GM18907 (cell line): ENCODE results near the gene TUBB2A.
"Not testable (repeated sequence)": the region's sequence is repeated elsewhere in the genome, so short reads cannot be mapped to it uniquely, and the experiment has no call there.

Experiments used
- ATAC-seq: cut with Tn5 transposase; IDR thresholded peaks from one replicate; pipeline ENCODE4 v1.9.1; 2021; ENCODE audit warnings: mild to moderate bottlenecking, moderate library complexity; ENCODE audit not compliant: unreplicated experiment

Gene TUBB2A

DNA sequence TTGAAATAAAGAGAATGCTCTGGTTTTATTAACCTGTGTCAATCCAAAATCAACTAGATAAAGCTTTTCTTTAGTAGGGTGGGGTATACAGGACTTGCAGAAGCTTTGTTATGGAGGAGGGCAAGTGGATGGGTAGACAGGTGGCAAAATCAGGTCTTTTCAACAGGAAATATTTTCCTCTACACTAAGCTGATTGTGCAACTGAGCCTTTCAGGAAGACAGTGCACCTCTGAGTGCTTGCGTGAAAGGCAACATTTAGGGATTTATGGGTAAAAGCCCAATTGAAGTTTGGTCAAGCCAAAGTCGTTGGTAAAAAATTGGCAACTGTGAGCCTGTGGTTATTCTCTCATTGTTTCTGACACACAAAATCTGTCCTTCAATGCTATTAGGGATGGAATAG, 23.8 kb upstream of the TUBB2A start:
- ATAC-seq, result no peak

DNA sequence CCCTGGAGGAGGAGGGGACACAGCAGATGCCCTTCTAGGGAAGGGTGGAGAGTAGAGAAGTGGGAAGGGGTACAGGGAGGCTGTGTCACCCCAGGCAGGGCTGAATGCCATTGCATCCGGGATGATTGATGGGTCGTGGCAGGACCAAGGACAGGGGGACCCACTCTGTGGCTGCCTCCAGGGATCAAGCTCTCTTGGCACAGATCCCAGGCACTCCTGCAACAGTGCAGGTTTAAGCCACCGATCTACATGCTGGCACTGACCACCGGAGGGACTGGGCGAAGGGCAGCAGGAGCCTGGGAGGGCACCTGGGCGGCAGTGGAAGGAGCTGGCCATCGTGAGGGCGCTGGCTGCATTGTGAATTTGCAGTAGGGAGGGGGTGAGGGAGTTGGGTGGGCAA, 22.6 kb upstream of the TUBB2A start:
- not testable (repeated sequence) for ATAC-seq

DNA sequence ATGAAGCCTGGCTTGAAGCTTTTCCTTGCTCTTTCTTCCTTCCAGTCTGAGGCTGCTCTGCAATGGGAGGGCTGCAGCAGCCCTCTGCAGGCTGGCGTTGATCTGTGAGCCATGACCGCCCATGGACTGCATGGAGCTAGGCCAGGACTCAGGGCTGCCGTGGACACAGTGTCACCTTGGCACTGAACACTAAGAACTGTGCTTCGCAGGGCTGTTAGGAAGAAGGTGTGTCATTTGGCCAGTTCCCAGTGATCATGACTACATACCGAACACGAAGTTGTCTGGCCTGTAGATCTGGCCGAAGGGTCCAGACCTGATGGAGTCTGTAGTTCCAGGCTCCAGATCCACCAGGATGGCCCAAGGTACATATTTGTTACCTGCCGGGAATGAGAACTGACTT, 21.3 kb upstream of the TUBB2A start:
- ATAC-seq, result not testable (repeated sequence)

DNA sequence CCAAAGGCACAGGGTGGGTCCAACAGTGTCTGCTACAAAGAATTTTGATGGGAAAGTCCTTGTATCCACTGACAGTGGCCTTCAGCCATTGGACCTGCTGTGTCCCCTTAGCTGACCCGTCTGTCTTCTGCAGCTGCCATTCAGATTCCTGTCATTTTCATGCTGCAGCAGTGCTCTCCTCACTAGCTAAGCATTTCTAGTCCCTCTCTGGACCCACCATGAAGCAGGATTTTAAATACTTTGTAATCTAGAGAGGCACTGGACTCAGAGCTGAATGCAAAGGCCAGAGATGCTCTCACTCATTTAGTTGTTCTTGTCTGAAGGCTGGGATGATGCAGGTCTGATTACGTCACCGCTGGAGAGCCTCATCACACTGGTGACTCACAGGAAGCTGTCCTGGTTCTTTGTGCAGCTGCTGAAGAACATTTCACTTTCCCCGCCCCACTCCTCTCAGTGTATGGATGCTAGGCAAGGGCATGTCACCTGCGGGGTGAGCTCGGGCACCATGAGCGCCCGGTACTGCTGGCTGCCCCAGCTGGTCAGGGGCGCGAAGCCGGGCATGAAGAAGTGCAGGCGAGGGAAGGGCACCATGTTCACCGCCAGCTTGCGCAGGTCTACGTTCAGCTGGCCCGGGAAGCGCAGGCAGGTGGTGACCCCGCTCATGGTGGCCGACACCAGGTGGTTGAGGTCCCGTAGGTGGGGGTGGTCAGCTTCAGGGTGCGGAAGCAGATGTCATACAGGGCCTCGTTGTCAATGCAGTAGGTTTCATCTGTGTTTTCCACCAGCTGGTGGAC, 19.4 kb upstream of the TUBB2A start:
- ATAC-seq, result no peak

DNA sequence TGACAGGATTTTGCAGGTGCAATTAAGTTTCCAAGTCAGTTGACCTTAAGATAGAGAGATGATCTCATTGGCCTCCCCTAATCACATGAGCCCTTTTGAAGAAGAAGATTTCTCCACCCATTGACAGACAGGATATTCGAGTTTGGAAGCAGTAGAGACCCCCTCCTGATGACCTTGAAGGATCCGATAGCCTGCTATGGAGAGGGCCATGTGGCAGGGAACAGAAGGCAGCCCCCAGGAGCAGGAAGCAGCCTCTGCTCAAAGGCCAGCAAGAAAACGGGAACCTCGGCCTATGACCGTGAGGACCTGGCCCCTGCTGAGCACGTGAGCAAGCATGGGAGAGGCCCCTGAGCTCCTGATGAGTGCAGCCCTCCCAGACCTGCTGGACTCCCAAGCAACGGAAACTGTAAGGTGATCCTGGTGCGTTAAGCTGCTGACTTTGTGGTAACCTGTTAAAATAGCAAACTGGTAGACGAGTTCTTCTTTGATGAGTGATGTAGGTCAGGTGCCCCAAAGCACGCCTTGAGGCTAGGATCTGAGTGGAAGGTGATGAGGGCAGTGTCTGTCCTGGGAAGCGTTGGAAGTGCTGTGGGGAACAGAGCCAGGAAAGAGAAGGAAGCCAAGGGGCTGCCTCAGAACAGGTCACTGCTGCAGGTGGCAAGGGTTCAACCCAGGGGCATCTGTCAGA, 18.5 kb upstream of the TUBB2A start:
- no peak for ATAC-seq

DNA sequence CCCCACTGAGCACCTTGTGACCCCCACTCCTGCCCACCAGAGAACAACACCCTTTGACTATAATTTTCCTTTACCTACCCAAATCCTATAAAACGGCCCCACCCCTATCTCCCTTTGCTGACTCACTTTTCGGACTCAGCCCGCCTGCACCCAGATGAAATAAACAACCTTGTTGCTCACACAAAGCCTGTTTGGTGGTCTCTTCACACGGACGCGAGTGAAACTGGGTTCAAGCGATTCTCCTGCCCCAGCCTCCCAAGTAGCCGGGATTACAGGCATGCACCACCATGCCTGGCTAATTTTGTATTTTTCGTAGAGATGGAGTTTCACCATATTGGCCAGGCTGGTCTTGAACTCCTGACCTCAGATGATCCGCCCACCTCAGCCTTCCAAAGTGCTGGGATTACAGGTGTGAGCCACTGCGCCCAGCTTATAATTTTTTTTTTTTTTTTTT, 16.3 kb upstream of the TUBB2A start:
- ATAC-seq, result not testable (repeated sequence)

DNA sequence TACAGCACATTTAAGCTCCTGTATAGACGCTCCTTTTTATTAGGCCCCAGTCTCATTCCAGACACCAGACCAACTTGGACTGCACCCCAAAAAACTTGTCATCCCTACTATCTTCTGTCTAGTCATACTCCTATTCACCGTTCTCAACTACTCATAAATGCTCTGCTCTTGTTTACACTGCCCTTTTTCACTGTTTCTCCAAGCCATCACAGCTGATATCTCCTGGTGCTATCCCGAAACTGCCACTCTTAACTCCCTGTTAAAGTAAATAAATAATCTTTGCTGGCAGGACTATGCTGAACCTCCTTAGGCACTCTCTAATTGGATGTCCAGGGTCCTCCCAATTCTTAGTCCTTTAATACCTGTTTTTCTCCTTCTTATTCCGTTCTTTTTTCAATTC, 15.4 kb upstream of the TUBB2A start:
- not testable (repeated sequence) for ATAC-seq

DNA sequence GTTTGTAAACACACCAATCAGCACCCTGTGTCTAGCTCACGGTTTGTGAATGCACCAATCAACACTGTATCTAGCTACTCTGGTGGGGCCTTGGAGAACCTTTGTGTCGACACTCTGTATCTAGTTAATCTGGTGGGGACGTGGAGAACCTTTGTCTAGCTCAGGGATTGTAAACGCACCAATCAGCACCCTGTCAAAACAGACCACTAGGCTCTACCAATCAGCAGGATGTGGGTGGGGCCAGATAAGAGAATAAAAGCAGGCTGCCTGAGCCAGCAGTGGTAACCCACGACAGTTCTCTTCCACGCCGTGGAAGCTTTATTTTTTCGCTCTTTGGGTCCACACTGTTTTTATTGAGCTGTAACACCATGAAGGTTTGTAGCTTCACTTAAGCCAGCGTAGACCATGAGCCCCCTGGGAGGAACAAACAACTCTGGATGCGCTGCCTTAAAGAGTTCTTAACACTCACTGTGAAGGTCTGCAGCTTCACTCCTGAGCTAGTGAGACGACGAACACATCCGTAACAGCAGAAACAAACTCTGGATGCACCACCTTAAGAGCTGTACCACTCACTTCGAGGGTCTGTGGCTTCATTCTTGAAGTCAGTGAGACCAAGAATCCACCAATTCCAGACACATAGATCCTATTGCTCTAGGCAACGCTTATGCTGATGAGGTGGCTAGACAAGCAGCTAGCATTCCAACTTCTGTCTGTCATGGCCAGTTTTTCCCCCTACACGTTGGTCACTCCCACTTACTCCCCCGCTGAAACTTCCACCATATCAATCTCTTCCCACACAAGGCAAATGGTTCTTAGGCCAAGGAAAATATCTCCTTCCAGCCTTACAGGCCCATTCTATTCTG, 14.2 kb upstream of the TUBB2A start:
- ATAC-seq, result not testable (repeated sequence)

DNA sequence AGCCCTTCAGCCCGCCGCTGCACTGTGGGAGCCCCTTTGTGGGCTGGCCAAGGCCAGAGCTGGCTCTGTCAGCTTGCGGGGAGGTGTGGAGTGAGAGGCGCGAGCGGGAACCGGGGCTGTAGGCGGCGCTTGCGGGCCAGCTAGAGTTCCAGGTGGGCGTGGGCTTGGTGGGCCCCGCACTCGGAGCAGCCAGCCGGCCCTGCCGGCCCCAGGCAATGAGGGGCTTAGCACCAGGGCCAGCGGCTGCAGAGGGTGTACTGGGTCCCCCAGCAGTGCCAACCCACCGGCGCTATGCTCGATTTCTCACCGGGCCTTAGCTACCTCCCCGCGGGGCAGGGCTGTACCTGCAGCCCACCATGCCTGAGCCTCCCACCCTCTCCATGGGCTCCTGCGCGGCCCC, 13.3 kb upstream of the TUBB2A start:
- ATAC-seq, result not testable (repeated sequence)

DNA sequence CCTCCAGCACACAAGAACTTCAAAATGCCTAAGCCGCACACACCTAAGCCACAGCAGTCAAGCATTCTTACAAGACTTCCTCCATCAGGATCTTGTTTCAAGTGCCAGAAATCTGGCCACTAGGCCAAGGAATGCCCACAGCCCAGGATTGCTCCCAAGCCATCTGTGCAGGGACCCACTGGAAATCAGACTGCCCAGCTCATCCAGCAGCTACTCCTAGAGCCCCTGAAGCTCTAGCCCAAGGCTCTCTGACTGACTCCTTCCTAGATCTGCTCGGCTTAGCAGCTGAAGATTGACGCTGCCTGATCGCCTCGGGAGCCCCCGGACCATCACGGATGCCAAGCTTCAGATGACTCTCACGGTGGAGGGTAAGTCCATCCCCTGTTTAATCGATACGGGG, 10.7 kb upstream of the TUBB2A start:
- not testable (repeated sequence) for ATAC-seq

DNA sequence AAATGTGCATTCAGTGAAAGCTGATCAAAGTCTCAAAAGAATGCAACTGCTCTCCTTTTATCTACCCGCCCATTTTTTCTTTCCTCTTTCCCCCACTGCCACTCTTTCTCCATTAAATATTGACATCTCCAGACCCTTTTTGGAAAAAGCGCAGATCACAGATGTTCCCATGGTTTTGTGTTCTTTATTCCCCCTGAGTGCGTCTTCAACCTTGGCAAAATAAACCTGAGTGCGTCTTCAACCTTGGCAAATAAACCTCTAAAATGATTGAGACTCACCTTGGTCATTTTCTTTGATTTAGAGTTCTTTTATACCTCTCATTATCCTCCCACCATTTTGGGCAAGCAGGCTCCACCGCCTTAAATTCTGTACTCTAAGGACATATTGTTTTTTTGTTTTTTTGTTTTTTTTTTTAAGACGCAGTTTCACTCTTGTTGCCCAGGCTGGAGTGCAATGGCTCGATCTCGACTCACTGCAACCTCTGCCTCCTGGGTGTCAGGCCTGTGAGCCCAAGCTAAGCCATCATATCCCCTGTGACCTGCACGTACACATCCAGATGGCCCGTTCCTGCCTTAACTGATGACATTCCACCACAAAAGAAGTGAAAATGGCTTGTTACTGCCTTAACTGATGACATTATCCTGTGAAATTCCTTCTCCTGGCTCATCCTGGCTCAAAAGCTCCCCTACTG, 9.3 kb upstream of the TUBB2A start:
- ATAC-seq, result not testable (repeated sequence)

DNA sequence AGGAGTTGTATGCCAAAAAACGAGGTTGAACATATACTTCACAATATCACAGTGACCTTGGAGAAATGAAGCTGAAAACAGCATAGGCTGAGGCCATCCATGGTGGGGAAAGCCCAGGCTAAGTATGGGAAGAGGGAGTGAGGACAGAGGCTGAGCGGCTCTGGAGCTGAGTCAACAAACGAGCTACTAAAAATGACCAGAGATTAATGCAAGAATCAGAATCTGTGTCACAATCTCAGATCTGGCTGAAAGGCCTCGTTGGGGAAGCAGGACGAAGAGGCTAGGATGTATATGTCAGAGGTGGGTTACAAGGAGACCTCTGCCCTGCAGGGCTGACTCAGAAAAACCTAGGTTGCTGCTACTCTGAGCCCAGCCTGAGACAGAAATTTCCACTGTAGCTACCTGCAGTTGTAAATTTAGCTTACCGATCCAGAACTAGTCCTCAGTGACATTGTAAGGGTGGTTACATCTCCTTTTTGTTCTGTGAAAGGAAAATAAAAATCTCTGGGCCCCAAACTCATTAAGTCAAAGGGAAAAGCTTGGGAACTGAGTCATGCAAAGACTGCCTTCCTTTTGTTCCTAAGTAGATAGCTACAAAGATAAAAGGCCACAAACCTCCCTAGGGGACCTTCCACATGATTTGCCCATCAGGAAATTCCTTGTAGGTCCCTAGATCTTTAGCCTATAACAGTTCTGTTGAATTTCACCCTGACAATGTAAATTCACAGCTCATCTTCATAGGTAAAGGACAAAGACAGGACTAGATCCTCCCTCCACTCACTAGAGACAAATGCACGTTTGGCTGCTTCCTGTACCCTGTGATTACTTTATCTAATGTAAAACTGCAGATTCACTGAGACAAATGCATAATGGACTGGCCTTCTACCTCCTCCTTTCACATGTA, 8.5 kb upstream of the TUBB2A start:
- no peak for ATAC-seq

DNA sequence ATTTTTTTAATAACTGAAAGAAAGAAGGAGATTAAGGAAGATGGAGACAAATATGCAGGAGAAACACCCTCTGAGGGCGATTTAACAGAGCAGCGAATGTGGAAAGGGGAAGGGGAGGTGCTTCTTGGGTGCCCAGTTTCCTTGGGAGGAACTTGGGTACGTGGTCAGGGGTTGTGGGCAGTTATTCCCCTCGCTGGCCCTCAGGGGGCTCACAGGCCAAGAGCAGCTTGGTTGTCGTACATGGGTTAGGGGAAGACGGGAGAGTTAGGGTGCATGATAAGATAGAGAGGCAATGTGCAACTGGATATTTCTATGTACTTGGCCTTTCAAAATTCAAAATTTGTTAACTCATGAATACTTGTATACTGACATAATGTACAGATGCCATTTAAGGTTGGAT, 7.0 kb upstream of the TUBB2A start:
- ATAC-seq, result no peak

DNA sequence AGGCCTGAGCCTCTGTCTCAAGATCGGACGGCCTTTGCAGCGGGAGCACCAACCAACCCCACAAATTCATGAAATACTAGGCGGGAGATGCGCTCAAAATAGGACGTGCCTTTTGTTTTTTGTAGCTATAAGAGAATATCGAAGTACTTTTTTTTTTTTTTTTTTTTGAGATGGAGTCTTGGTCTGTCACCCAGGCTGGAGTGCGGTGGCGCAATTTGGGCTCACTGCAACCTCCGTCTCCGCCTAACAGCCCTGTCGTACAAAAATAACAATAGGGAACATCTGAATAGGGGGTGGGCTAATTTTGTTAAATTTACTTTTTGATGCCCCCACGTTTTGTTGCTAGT, 5.9 kb upstream of the TUBB2A start:
- peak; percentile 19 for ATAC-seq

DNA sequence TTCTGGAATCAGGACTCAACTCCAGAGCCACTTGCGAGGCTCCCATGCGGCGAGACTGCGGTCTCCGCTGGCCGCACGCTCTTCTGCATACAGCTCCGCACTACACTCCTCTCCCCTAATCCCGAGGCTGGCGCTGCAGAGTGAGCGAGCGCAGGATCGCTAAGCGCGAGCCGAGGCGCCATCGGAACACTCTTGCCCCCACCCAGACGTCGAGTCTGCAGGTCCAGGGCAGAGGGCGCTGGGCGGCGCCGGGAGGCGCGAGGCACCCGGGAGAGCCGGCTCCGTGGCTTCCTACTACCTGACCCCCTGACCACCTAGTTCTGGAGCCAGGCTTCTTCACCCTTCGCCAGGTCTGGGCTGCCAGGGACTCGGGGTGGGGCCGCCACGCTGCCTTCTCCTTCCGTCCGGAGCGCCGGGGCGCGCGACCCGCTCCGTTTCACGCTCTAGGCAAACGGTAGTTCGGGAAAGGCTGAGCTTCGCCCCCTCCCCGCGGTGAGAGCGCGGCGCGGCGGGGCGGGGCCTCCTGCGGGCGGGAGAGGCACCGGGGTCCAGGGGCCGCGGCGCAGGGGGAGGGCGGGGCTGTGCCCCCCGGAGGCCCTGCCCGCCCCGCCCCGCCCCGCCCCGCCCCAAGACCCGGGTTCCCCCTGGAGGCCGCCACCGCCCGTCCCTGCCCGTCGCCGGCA, 5.4 kb upstream of the TUBB2A start:
- peak; percentile 70 for ATAC-seq

DNA sequence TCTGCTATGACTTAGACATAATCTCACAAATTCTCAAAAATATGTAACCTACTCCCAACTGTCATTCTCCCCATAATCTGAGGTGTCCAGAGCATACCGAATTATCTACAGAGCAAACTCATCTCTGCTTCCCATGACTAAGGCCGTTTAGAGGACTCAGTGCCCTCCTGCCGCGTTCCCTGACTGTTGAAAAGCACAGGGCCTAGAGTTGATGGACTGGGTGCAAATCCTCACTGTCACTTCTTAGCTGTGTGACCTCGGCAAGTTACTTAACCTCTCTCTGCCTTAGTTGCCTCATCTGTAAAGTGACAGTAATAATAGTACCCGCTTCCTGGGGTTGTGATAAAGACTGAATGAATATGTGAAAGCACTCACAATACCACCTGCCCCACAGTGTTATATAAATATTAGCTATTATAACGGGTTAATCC, 4.7 kb upstream of the TUBB2A start:
- no peak for ATAC-seq

DNA sequence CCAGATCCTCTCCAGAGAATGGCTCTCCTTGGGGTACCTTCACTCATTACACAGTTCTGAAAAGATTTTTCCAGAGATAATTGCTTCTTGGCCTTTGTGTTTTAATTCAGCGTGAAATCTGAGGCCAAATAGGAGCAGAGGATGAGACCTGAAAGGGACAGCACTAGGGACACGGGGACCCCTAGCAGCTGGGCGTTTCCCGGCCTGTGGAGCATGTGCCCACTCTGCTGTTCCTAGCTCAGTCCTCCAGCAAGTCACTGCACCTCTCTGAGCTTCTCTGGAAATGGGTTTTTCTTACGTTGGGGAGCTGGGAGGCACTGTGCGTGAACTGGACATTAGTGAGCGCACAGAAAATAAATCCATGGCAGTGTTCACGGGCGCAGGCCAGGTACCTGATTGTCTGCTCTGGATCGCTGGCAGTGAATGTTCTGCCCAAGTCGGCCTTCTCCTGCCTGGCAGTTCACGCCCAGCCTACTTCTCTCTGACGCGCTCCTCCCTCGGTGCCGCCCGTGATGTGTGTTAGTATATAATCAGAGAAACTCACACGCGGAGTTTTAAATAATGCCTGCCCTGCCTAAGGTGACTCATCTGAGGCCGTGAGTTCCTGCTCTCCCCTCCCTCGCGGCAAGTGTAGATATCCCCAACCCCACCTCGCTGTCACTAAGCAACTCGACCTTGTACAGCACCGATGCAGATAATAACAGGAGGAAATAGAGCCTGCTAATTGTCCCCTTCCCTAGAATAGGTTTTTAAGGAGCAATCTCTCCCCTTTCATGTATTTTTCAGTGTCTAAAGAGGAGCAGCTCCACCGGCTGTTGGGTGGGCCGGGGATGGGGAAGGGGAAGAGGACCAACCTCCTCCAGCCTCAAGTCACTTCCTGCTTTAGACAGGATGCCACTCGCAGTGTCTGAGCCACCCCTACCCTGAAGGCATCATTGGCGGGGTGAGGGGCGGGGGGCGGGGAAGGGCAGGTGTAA, 2.7 kb upstream of the TUBB2A start:
- no peak for ATAC-seq
